SU-DHL-6 (cell line): Measurements from ENCODE around the gene TNS3.
"Not testable (repeated sequence)": the region's sequence is repeated elsewhere in the genome, so short reads cannot be mapped to it uniquely, and the experiment has no call there.

ENCODE experiments used
- EZH2phosphoT487 ChIP-seq: fragments of 200-600 bp; sonication (generic), shearing (Covaris generic); conservative IDR thresholded peaks from 2 replicates; pipeline ENCODE4 v1.6.1; 2018; ENCODE audit warnings: mild to moderate bottlenecking, antibody characterized with exemption, low read length, moderate library complexity, mixed read lengths
- TF ChIP-seq, protein P1 (sequence below): fragments of 200-600 bp; sonication (generic); IDR thresholded peaks from one replicate; pipeline ENCODE4 v1.5.1; 2017; ENCODE audit warnings: antibody characterized with exemption, mild to moderate bottlenecking, low read length, moderate library complexity; ENCODE audit not compliant: insufficient read depth, poor library complexity, severe bottlenecking

DNA sequence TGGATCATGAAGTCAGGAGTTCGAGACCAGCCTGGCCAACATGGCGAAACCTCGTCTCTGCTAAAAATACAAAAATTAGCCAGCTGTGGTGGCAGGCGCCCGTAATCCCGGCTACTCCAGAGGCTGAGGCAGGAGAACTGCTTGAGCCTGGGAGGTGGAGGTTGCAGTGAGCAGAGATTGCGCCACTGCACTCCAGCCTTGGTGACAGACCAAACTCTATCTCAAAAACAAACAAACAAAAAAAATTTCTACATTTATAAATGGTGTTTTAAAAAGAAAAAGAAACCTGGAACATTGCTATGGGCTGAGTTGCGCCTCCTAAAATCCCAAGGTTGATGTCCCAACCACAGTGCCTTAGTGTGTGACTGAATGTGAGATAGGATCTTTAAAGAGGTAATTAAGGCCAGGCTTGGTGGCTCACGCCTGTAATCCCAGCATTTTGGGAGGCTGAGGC, 24.7 kb upstream of the TNS3 start:
- TF ChIP-seq, protein P1, sequence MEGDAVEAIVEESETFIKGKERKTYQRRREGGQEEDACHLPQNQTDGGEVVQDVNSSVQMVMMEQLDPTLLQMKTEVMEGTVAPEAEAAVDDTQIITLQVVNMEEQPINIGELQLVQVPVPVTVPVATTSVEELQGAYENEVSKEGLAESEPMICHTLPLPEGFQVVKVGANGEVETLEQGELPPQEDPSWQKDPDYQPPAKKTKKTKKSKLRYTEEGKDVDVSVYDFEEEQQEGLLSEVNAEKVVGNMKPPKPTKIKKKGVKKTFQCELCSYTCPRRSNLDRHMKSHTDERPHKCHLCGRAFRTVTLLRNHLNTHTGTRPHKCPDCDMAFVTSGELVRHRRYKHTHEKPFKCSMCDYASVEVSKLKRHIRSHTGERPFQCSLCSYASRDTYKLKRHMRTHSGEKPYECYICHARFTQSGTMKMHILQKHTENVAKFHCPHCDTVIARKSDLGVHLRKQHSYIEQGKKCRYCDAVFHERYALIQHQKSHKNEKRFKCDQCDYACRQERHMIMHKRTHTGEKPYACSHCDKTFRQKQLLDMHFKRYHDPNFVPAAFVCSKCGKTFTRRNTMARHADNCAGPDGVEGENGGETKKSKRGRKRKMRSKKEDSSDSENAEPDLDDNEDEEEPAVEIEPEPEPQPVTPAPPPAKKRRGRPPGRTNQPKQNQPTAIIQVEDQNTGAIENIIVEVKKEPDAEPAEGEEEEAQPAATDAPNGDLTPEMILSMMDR = not testable (repeated sequence)
- not testable (repeated sequence) for TF ChIP-seq EZH2phosphoT487
